ENCODE data around the gene PPIH.
"Not testable (repeated sequence)": the region's sequence is repeated elsewhere in the genome, so short reads cannot be mapped to it uniquely, and the experiment has no call there.

PPIH gene

DNA sequence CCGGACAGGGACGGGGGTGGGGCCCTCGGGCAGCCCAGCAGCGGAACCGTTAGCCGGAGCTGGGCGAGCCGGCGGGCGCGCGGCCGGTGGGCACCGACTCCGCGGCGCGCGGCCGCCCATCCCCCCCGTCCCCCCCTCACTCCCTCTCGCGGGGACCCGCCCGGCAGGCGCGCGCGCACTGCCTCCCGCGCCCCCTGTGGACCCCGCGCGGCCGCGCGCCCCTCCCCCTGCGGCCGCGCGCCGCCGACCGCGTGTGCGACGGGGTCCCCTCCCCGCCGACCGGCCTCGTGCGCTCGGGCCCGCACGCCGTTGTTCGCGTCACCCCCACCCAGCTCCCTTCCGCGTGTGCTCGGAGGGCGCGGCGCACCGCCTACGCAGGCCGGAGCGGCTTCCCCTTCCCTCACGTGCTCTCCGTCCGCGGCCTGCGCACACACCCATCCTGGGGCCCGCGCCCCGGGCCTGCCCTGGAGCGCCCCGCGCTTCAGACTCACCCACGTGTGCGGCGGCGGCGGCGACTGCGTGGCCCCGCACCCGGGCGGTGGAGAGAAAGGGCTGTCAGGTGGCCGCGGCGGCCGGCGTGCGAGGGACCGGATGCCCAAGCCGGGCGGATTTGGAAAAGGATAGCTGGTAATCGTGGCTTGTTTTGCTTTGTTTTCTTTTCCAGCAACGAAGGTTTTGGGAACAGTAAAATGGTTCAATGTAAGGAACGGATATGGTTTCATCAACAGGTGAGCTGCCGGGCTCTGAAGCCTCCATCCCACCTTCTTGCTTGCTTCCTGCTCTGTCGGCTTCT, 24.7 kb downstream of the PPIH start:
- peak; percentile 59 for DNase-seq

DNA sequence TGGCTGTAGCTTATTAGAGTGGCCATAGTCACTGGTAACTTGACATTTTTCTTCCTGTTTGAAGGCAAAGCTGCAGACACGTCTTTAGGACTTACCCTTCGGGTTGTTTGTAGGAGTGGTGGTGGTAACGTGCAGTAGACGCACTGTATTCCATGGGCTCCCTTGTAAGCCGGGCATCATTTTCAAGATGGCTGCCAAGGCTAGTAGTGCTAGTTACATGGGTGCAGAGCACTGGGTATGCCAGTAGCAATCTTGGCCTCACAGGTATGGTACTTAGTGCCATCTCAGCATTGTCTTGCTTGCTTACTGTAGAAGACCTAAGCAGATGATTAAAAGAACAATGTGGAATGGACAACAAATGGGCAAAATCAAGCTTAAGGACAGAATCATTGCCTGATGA, 25.9 kb downstream of the PPIH start:
- no peak for DNase-seq

DNA sequence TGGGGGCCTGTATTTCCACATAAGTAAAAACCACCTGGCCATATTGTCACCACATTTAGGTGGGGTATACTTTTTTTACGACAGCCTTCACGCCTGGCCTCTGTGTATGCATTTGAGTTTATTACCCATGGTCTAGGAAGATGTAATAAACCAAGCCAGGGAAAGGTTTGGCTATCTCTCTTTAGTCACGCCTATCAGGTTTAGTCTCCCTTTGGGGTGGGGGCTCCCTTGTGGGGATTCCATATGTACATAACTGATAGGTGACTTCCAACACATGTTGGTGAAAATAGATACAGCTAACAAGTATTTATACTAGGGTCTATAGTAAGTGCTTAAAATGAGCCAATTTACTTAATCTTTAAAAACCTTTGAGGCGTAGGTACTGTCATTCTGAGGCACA, 28.2 kb downstream of the PPIH start:
- DNase-seq, result no peak

DNA sequence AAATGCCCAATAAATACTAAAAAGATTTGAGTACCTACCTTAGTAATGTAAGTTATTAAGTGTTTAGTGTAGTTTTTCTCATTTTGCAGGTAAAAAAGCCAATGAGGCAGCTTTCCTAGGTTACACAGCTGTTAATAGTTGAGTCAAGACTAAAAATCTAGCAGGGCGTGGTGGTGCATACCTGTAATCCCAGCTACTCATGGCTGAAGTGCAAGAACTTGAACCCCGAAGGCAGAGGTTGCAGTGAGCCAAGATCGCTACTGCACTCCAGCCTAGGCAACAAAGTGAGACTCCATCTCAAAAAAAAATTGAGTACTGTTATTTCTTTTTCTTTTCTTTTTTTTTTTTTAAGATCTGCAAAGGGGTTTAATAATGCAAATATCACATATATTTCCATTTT, 31.7 kb downstream of the PPIH start:
- DNase-seq, result no peak

DNA sequence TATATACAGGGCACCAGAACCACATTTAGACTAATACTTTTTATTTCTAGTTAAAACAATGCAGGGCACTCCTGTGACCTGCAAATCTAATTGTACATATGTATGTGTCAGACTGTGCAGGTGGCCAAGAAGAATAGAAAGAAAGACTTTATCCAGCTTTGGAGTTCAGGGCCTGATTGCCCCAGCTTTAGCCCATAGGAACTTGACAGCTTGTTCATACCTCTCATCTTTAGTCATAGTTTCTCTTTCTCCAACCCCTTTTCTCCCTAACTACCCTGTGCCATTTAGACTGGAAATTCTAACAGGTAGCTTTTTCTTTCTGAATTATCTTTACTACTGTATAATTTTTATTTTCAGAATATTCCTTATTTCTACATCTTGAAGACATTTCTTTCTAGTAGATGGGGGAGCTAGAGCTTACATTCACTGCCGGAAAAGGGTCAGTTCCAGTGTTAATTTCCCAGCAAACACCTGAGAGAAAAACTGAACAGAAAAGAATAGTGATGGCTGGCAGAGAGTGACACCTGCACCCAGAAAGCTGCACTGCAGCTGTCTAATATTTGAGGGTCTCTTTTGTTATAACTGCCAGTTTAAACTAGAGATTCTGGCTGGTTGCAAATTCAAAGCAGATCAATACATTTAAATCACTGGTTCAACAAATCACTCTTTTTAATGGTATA, 32.4 kb downstream of the PPIH start:
- DNase-seq, result no peak

DNA sequence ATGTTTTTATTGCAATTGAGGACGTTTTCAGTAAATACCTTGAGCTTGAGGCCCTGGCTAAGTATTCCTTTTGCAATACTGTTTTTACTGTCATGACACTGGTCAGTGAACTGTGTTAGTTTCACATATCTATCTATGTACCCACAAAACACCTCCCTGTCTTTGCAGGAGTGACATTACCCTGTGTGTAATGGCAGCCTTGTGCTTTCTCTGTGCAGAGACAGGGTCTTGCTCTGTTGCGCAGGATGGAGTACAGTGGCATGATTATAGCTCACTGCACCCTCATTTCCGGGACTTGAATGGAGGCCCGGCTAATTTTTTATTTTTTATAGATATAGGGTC, 32.9 kb downstream of the PPIH start:
- no peak for DNase-seq

DNA sequence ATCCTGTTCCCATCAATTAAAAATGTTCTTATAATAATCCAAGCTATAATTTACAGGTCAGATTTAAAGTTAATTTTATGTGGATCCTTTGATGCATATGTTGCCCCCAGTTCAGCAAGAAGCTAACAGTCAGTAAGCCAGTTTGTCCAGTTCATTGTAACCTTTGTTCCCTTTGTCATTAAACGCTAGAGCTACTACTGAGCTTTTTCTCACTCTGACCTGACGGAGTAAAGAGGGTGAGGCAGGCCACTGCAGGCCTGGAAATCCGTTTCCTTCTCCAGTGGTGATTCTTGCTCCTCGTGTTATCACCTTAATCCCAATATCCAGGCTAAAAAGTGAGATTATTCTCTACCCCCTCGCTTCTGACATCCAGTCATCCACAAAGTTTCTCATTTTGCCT, 34.2 kb downstream of the PPIH start:
- no peak for DNase-seq

DNA sequence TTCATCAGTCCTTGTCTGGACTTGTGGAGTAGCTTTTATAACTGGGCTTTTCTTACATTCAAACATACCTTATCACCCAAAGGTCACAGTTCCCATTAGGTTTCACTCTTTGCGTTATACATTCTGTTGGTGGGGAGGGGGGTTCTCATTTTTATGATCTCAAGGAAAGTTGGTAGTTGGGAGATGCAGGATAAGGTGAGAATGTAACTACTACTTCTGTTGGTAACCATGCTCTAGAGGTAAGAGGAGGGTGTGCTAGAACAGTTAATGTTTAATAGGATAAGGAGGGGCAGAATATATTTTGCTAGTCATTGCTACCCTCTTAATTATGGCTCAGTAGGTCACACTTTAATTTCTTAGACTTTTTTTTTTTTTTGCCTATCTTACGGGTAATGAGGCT, 34.7 kb downstream of the PPIH start:
- DNase-seq, result no peak

DNA sequence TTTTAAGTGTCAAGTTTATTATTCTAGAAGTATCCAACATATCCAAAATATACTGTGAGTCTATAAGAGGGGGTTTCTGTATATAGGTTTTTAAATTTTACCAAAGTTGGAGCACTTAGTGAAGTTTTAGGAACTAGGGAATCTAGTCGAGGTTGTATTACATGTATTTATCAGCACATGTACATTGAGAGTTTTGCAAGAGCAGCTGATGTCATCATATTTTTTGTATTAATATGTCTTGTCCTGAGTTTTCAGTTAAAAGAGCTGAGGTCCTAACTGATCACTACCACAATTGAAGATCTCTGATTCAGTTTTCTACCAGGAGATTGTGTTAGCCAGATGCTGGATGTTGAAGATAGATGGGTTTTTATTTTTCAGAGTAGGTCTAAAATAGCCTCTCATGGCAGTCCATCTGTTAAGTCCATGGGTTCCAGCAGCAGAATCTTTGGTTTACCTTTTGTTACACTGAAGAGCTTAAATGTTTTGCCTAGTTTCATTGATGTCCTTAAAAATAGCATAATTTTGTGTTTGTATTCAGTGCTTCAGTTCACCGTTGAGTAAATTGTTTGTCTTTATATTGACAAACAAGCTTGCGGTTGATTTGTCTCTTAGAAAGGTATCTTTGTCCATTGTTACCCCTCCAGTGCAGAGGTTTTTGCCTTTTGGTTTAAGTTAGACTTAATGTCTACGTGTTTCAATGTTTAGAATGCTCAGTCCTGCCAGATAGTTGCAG, 40.0 kb downstream of the PPIH start:
- no peak for DNase-seq

DNA sequence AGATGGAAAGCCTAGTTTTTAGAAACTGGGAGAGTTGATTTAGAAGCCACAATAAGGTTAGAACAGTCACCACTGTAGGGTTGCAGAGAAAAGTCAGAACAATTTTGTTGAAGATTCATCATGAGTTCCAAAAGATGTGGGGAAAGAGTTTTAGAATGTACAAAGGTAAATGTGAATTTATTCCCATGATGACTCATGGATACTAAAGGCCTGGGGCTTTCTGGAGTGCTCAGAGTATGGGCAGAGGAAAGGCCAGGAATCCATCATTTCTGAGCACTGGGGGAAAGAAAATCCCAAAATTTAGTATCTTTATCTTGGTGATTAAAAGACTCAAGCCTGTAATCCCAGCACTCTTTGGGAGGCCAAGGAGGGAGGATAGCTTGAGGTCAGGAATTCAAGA, 41.8 kb downstream of the PPIH start:
- DNase-seq, result no peak

DNA sequence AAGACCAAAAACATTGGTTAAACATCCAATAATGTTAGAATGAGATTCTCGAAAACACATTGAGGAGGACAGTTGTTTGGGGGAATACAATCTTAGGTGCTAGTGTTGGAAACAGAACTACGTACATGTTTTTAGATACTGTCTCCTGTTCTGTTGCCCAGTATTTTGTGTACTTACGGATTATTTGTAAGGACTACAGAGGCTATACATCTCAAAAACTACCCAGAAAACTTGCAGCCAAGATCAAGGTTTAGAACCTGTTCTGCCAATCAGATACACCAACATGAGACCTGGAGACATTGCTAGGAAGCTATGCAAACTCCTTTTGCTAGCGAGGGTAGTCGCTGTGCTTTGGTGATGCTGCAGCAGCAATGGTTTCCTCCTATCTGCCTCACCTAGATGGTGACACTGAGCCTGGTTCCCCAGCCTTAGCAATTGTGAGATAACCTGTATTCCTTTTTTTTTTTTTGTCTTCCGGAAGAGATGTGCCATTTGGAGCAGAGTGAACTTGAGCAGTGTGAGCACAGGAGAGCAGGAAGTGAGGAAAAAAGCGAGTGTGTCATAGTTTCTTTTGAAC, 45.8 kb downstream of the PPIH start:
- no peak for DNase-seq

DNA sequence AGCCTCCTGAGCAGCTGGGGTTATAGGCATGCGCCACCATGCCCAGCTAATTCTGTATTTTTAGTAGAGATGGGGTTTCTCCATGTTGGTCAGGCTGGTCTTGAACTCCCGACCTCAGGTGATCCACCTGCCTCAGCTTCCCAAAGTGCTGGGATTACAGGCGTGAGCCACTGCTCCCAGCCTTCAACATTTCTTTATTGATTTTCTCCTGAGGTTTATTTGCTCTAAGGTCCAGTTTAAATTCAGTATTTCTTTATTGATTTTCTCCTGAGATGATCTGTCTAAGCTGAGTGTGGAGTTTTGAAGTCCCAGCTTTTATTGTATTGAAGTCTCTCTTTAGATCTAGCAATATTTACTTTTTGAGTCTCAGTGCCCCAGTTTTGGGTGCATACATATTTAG, 54.6 kb downstream of the PPIH start:
- not testable (repeated sequence) for DNase-seq

DNA sequence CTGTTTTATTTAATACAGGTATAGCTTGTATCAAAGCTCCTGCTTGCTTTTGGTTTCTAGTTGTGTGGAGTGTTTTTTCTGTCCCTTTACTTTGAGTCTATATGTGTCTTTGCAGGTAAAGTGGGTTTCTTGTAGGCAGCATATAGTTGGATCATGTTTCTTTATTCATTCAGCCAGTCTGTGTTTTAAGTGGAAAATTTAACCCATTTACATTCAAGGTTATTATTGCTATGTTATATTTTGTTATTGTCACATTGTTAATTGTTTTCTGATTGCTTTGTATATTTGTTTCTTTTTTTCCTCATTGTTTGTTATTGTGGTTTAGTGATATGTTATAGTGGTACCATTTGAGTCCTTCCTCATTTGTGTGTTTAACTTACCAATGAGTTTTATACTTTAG, 55.1 kb downstream of the PPIH start:
- no peak for DNase-seq

DNA sequence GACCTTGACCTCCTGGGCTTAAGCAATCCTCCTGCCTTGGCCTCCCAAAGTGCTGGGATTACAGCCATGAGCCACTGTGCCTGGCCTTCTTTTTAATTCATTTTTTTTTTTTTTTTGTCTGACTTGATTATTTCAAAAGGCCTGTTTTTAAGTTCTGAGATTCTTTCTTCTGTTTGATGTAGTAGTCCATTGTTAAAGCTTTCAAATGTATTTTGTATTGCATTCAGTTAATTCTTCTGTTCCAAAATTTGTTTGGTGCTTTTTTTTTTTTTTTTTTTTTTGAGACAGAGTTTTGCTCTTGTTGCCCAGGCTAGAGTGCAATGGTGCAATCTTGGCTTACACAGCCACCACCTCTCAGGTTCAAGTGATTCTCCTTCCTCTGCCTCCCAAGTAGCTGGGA, 56.2 kb downstream of the PPIH start:
- DNase-seq, result not testable (repeated sequence)

DNA sequence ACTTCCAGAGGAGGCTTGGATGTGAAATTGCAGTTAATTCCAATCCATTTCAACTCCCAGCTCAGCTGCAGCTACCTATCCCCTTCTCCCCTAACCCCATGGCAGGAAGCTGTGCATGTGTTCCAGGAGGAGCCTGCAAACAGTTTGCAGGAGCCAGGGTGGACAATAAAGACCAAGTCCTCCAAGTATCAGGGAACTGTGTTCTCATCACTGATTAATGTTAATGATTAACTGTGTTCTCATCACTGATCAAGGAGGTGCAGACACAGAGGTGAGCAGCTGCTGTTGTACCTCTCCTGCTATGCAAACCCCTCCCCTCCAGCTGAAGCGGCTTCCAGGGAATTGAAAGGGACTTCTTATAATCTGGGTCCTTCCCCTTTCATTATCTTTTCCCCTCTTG, 62.6 kb downstream of the PPIH start:
- DNase-seq, result no peak

DNA sequence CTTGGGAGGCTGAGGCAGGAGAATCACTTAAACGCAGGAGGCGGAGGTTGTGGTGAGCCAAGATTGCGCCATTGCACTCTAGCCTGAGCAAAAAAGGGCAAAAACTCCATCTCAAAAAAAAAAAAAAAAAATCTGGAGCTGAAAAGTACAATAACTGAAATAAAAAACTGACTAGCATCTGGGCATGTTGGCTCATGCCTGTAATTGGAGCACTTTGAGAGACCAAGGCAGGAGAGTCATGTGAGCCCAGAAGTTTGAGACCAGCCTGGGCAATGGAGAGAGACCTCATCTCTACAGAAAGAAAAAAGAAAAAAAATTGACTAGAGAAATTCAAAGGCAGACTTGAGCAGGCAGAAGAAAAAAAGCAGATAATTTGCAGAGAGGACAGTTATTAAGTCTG, 63.7 kb downstream of the PPIH start:
- DNase-seq, result no peak

DNA sequence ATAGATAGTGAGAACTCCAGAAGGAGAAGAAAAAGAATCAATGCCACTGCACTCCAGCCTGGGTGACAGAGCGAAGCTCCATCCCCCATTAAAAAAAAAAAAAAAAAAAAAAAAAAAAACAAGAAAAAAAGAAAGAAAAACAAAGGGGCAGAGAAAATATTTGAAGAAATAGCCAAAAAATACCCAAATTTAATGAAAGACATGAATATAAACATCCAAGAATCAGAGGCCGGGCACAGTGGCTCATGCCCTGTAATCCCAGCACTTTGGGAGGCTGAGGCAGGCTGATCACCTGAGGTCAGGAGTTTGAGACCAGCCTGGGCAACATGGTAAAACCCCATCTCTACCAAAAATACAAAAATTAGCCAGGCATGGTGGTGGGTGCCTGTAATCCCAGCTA, 64.2 kb downstream of the PPIH start:
- not testable (repeated sequence) for DNase-seq

DNA sequence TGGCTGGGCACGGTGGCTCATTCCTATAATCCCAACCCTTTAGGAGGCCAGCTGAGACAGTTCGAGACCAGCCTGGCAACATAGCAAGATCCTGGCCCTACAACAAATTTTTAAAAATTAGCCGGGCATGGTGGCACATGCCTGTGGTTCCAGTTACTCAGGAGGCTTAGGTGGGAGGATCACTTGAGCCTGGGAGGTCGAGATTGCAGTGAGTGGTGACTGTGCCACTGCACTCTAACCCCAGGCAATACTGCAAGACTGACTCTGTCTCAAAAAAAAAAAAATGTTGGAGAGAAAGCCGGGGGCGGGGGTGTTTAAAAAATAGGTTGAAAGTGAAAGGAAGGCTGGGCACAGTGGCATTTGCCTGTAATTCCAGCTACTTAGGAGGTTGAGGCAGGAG, 65.3 kb downstream of the PPIH start:
- no peak for DNase-seq

DNA sequence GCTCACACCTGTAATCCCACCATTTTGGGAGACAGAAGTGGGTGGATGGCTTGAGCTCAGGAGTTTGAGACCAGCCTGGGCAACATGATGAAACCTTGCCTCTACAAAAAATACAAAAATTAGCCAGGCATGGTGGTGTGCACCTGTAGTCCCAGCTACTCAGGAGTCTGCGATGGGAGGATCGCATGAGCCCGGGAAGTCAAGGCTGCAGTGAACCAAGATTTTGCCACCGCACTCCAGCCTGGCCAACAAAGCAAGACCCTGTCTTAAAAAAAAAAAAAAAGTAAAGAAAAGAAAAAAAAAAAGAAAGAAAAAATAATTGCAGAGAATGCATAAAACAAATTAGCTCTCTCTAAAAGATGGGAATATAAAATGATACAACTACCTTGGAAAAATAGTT, 67.6 kb downstream of the PPIH start:
- DNase-seq, result not testable (repeated sequence)
